Superior temporal gyrus (tissue), 1 donor: ENCODE data around the gene HELZ2.
"Not testable (repeated sequence)": the region's sequence is repeated elsewhere in the genome, so short reads cannot be mapped to it uniquely, and the experiment has no call there.

Experiments
- DNase-seq: peaks from one replicate; pipeline ENCODE4 v3.0.0-alpha.2; 2016; ENCODE audit errors: extremely low spot score

Gene HELZ2

DNA sequence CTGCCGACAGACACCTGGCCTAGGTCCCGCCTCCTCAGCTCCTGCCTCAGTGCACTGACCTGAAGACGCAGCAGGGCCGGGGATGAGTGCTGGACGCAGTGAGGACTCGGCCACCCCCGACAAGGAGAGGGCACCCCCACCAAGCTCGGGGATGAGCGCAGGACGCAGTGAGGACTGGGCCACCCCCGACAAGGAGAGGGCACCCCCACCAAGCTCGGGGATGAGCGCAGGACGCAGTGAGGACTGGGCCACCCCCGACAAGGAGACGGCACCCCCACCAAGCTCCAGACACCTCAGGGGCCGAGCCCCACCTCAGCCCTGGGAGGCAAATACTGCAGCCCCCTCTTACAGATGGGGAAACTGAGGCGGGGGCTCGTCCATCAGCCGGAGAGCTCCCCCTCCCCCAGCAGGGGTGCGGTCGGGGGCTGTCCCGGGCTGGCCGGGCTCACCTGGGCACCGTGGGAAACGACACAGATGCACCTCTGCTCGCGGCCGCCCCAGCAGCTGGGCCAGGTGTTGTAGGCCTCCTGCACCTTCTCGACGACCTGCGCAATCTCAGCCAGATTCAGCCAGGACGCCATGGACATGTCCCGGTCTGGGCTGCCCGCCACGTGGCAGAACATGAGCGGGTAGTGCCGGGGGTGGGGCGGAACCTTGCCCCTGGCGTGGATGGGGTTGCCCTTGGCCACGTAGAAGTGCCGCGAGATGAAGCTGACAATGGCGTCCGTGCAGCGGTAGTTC, 7.5 kb downstream of the HELZ2 start:
- DNase-seq: no peak

DNA sequence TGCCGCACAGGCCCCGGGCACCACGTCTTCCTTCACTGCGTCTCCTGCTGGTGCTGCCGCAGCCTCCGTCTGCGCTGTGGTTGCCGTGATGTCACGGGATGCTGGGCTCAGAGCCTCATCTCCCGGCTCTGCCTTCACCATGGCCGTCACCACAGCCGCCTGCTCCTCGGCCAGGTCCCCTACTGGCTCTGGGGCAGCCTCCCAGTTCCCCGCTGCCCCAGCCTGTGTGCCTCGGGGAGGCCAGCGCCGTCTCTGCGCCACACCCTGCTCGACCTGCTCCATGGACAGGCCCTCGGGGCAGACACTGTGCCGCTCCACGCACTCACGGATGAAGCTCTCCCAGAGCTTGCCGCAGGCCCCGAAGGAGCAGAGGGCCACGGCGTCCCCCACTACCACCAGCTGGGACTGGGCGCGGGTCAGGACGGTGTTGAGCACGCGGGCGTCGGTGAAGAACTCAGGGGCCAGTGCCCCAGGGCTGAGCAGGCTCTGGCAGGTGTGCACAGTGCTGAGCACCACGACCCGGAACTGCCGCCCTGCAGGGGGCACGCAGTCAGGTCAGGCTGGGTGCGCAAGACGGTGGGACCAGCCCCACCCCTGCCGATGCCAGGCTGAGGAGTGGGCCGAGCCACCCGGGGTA, 8.2 kb downstream of the HELZ2 start:
- DNase-seq: no peak

DNA sequence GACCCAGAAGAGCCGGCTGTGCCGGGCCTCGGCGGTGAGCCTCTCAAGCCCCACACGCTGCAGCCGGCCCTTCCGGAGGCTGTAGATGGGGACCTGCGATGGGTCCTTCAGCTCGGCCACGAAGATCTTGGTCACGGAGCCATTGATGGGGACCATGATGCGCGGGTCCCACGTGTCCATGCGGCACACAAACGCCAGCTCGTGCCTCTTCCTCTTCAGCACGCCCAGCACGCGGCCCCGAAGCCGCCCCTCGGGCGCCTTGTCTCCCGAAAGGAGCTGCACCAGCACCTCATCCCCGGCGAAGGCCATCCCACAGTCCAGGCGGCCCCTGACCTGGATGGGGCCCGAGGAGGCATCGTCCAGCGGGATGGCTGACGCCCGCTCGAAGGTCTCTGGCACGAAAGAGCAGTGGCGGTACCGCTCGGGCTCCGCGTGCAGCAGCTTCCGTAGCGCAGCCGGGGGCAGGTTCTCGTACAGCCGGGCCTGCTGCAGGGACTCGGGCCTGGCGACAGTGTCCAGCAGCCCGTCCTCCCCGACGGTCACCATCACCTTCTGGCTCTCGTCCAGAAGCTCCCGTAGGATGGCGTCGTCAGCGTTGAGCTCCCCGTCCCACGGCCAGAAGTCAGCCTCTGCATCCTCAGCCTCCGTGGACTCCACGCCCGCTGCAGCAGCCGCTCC, 8.9 kb downstream of the HELZ2 start:
- DNase-seq: no peak

GRCh38 chr20:63564036-63564810, 9.8 kb downstream of the HELZ2 start:
- no peak for DNase-seq

DNA sequence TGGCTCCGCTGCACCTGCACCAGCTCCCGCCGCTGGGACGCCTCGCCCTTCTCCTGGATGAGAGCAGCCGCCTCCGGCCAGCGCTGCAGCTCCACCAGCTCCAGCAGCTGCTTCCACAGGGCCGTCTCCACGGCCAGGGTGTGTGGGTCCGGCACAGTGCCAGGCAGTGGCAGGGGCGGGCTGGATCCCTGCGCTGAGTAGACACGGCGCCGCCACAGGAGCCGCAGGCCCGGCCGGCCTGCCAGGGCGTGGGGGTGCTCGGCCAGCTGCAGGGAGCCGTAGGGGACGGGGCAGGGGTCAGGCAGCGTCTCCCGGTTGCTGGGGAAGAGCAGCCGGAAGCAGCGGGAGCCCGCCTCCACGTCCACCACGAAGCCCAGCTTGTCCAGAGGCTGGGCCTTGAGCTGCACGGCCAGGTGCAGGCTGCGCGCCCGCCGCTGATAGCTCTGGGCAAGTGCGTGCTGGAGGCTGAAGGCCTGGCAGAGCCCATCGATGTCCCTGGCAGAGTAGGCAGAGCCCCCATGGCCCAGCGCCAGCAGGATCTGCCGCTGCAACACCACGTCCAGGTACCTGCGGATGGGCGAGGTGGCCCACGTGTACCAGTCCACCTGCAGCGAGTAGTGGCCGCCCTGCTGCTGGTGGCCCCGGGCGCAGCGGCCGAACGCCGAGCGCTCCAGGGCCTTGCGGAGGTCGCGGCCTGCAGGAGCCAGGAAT, 10.7 kb downstream of the HELZ2 start:
- no peak for DNase-seq

DNA sequence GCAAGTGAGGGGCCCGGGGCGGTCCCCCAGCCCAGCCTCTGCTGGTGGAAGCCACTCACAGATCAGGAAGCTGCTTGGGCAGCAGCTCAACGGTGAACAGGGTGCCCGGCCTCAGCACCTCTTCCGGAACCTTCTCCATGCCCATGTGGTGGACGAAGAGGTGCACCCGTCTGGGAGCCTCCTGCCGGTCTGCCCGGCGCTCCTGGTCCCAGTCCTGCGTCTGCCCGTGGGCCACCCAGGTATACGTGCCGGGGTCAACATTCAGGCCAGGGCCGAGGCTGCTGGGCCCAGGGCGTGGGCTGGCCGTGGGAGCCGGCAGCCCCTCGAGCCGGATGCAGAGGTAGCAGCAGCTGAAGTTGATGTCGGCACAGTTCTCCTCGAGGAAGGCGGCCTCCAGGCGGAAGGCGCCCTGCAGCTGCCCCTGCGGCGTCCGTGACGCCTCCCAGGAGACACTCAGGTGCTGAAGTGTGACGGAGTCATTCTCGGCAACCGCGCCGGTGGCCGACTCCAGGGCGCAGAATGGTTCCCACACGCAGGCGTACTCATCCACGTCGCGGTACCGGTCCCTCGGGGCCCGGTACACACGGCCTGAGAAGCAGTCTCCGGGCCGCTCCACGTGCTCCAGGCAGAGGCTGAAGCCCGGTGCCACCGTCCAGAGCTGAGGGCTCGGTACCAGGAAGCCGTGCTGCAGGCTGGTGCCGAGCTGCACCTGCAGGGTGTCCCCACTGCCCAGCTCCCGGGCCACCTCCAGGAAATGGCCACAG, 11.4 kb downstream of the HELZ2 start:
- no peak for DNase-seq

- no peak for DNase-seq
Measured at GRCh38 chr20:63561624-63562396, 12.2 kb downstream of the HELZ2 start.

DNA sequence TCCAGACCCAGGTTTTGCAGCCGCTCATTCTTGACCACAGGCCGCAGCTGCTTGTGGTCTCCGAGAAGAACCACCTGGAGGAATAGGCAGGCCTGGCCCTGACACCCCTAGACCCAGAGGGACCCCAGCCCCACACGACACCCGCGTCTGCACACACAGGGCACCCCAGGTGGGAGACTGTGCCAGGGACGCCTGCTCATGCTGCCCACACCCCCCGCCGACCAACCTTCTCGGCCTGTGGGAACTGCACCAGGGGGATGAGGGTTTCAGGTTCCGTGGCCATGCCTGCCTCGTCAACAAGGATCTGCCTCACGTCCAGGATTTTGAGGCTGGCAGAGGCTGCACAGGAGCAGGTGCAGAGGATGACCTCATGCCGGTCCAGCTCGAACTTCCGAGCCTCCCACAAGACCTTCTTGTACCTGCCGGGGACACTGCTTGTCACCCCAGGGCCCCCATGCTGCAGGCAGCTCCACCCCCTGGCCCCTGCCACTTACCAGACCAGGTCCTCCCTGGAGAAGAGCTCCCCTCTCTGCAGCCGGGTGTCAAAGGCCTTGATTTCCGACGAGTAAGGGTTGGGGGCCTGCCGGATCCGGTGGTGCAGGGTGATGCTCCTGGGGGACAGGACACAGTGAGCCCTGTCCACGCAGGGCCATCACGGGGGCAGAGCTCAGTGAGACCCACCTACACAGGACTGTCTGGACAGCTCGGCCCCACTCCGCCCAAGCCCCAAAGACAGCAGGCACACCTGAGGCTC, 13.0 kb downstream of the HELZ2 start:
- DNase-seq: no peak

- DNase-seq: no peak
Measured at GRCh38 chr20:63560333-63560805, 13.7 kb downstream of the HELZ2 start.

DNA sequence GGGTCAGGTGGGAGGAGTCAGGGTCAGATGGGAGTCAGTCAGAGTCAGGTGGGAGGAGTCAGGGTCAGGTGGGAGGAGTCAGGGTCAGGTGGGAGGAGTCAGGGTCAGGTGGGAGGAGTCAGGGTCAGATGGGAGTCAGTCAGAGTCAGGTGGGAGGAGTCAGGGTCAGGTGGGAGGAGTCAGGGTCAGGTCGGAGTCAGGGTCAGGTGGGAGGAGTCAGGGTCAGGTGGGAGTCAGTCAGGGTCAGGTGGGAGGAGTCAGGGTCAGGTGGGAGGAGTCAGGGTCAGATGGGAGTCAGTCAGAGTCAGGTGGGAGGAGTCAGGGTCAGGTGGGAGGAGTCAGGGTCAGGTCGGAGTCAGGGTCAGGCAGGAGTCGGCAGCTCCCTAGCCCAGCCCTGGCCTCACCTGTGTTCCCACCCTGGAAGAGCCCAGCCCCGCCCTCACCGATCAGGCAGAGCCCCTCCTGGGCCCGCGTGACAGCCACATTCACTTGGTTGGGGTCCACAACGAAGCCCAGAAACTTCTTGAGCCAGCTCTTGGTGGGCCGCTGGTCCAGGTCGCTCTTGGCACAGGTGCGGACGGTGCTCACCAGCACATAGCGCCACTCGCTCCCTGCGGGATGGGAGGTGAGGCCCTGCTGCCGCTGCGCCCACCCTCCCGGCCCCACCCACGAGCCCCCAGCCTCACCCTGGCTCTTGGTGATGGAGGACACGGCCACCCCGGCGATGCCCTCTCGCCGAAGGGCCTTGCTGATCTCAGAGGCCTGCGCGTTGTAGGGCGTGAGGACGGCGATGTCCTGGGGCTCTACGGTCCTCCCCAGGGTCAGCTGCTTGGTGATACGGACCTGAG, 14.3 kb downstream of the HELZ2 start:
- DNase-seq: not testable (repeated sequence)

DNA sequence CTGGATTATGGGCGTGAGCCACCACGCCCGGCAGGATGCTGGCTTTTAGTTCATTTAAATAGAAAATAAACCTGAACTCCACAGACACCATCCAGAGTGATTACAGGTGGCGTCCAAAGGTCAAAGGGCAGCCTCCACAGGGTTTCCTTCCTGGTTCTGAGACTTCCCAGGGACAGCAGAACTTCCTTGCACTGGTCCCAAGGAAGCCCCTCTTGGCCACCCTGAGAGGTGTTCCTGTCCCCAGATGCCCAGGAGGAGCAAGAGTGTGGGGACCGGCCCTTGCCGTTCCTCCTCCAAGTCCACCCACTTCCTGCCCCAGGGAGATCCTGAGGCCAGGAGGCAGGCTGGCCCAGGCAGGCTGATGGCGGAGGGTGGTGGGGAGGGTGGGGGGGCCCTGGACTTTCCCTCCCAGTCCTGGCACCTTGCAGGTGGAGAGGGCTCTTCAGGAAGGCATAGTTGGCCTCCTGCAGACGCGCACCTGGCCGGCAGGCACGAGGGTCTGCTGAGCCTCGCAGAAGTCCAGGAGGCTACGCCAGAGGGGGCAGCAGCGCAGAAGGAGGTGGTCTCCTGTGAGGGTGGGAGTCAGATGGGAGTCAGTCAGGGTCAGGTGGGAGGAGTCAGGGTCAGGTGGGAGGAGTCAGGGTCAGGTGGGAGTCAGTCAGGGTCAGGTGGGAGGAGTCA, 15.1 kb downstream of the HELZ2 start:
- no peak for DNase-seq

GRCh38 chr20:63557481-63557891, 16.6 kb downstream of the HELZ2 start:
- DNase-seq: no peak

- DNase-seq: no peak
Measured at GRCh38 chr20:63556873-63557478, 17.1 kb downstream of the HELZ2 start.

DNA sequence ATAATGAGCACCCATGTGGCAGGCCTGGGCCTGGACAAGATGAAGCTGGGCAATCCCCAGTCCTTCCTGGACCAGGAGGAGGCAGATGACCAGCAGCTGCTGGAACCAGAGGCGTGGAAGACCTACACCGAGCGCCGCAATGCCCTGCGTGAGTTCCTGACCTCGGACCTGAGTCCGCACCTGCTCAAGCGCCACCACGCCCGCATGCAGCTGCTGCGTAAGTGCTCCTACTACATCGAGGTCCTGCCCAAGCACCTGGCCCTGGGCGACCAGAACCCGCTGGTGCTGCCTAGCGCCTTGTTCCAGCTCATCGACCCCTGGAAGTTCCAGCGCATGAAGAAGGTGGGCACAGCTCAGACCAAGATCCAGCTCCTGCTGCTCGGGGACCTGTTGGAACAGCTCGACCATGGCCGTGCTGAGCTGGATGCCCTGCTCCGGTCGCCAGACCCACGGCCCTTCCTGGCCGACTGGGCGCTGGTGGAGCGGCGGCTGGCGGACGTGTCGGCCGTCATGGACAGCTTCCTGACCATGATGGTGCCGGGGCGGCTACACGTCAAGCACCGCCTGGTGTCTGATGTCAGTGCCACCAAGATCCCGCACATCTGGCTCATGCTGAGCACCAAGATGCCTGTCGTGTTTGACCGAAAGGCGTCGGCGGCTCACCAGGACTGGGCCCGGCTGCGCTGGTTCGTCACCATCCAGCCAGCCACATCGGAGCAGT, 18.2 kb downstream of the HELZ2 start:
- no peak for DNase-seq

- no peak for DNase-seq
Measured at GRCh38 chr20:63554361-63555278, 19.4 kb downstream of the HELZ2 start.

GRCh38 chr20:63553933-63554290, 20.1 kb downstream of the HELZ2 start, which contains the start of gene FNDC11:
Gene FNDC11 (plus strand): TSS chr20:63554159. CDS start chr20:63555664, 1,505 bp downstream.
- no peak for DNase-seq
